Stimulated activated CD4-positive, alpha-beta T cell treated with anti-CD3 and anti-CD28 coated beads, Interleukin-4, amount 100 ng/mL, for 4 hours (primary cell): ENCODE results near the gene TTC39B.
A peak's percentile ranks its signal among the peaks of the same experiment; 100 is the strongest.
"Not testable (repeated sequence)": the region's sequence is repeated elsewhere in the genome, so short reads cannot be mapped to it uniquely, and the experiment has no call there.

Experiments
- DNase-seq, 2 experiments: peaks; one replicate each; pipeline ENCODE4 v3.0.0-alpha.2; 2020

Gene TTC39B

GRCh38 chr9:15256426-15256825 lies 50.6 kb downstream of the TTC39B start:
- DNase-seq = no peak

GRCh38 chr9:15253786-15254185 lies 53.2 kb downstream of the TTC39B start:
- no peak for DNase-seq

GRCh38 chr9:15253197-15253596 lies 53.8 kb downstream of the TTC39B start:
- no peak for DNase-seq

- no peak for DNase-seq
These were observed 57.0 kb downstream of the TTC39B start for GRCh38 chr9:15249981-15250380.

GRCh38 chr9:15249042-15249818 lies 57.8 kb downstream of the TTC39B start:
- no peak for DNase-seq

- DNase-seq = no peak
These were observed 58.4 kb downstream of the TTC39B start for GRCh38 chr9:15248621-15249020.

- no peak for DNase-seq
These were observed 58.9 kb downstream of the TTC39B start for GRCh38 chr9:15248081-15248480.

- no peak for DNase-seq
These were observed 60.3 kb downstream of the TTC39B start for GRCh38 chr9:15246708-15247107.

- no peak for DNase-seq
These were observed 60.8 kb downstream of the TTC39B start for GRCh38 chr9:15246243-15246642.

GRCh38 chr9:15244001-15244441 lies 63.0 kb downstream of the TTC39B start:
- DNase-seq = no peak

GRCh38 chr9:15243081-15243480 lies 63.9 kb downstream of the TTC39B start:
- DNase-seq = no peak

GRCh38 chr9:15240927-15241326 lies 66.1 kb downstream of the TTC39B start:
- no peak for DNase-seq

- no peak for DNase-seq
These were observed 67.2 kb downstream of the TTC39B start for GRCh38 chr9:15239816-15240215.

- no peak for DNase-seq
These were observed 68.4 kb downstream of the TTC39B start for GRCh38 chr9:15238646-15239045.

- no peak for DNase-seq
These were observed 71.4 kb downstream of the TTC39B start for GRCh38 chr9:15235658-15236057.

GRCh38 chr9:15233941-15234490 lies 73.0 kb downstream of the TTC39B start:
- DNase-seq = not testable (repeated sequence)

GRCh38 chr9:15232706-15233280 lies 74.2 kb downstream of the TTC39B start:
- DNase-seq = not testable (repeated sequence)

GRCh38 chr9:15231788-15232635 lies 75.0 kb downstream of the TTC39B start:
- peak in 1 of 2 experiments; percentile 7 for DNase-seq

GRCh38 chr9:15229409-15229808 lies 77.6 kb downstream of the TTC39B start:
- DNase-seq = no peak

GRCh38 chr9:15227491-15227890 lies 79.5 kb downstream of the TTC39B start:
- DNase-seq = no peak

GRCh38 chr9:15225564-15226126 lies 81.4 kb downstream of the TTC39B start:
- DNase-seq = no peak

GRCh38 chr9:15222313-15222712 lies 84.7 kb downstream of the TTC39B start:
- DNase-seq = no peak

- no peak for DNase-seq
These were observed 85.3 kb downstream of the TTC39B start for GRCh38 chr9:15221746-15222145.
